HG03342 (cell line): Measurements from ENCODE around the gene PGAM5.

Experiments
- ATAC-seq: cut with Tn5 transposase; IDR thresholded peaks from one replicate; pipeline ENCODE4 v1.9.1; 2021; ENCODE audit warnings: mild to moderate bottlenecking, moderate library complexity; ENCODE audit not compliant: unreplicated experiment

The PGAM5 gene

GRCh38 chr12:132719141-132719953, 8.7 kb downstream of the PGAM5 start:
- no peak for ATAC-seq

DNA sequence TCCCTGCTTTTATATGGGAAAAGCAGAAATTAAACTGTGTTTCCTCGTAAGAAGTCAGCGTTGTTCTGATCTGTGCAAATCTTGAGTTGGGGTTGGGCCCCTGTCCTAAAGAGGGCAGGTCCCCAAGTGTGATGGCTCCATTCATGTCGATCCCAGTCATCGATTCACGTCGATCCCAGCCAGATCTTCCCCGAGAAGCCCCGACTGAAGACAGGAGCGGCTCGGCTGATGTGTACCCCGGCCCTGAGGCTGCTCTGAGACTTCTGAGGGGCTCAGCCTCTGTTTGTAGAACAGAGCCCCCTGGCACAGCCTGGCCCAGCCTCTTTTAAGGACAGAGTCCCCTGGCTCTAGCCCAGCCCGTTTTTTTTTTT, 9.3 kb downstream of the PGAM5 start:
- ATAC-seq = no peak

GRCh38 chr12:132720606-132721345, 10.1 kb downstream of the PGAM5 start:
- ATAC-seq = no peak

- no peak for ATAC-seq
Observed at GRCh38 chr12:132723015-132723763, 12.5 kb downstream of the PGAM5 start.

GRCh38 chr12:132723764-132724140, 13.1 kb downstream of the PGAM5 start:
- ATAC-seq = no peak

DNA sequence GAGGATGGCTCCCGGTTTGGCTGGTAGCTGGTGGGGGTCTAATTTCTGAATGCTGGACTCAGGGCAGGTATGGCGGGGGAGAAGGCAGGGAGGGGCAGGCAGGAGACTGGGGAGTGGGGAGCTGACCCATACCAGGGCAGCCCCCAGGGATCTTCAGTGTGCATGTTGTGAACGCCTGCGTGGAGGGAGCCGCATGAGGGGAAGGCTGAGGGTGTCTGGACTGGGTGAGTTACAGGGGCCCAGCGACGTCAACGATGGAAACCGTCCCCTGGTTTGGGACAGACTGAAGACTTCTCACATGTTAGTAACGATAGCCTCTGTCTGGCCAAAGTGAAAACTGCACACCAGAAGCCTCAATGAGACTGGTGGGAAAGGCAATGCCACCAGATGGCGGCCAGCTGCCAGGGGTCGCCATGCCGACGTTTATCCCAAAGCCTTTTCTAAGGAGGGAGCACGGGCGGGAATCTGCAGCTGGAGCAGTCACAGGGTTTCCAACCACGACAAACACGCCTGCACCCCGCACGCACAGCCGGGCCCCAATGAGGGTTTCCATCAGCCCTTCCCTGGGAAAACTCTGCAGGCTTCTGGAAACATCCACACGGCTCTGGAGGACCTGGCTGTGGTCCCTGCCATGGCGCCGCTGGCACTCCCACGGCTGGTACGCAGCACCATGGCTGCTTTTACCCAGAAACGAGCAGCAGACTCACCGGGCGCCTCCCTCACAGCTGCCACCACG, 14.0 kb downstream of the PGAM5 start:
- ATAC-seq = no peak

DNA sequence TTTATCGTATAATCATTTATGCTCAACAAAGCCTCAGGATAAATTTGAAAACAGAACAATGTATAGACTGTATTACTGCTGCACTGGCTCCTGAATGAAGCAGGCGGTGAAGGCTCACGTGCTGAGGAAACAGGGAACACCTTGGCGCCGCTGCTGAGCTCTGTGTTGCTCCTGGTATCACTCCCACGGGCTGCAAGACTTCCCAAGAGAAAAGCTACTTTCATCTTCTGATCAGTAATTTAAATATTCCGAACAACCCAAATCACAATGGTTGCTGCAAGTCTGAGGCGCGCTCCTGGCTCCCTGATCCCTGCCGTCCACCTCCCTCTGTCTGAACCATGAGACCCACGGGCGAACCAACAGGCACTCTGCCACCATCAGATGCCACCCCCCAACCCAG, 15.7 kb downstream of the PGAM5 start:
- no peak for ATAC-seq

DNA sequence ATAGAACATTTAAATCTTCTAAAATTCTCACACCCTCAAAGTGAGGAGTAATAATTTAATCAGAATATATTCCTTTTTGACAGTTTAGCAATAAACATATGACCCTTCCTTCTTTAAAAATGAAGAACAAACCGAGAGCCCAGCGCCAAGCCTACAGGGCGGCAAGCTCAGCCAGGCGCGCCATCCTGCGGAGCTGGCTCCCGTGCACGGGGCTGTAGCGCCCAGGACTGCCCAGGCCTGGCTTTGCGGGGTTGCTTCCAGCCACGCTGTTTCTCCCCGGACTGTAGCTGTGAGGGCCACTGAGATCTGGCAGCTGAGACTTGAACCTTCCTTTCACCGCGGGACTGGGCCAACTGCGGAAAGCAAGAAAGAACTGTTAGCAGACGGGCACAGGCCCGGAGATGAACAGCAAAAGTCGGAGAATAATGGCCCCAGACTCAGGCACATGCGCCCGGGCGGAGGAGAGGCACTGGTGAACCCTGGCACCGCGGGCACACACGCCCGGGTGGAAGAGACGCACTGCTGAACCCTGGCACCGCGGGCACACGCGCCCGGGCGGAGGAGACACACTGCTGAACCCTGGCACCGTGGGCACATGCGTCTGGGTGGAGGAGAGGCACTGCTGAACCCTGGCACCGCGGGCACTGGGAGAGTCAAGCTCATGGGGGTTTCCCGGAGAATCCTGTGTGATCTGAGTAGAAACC, 16.6 kb downstream of the PGAM5 start:
- ATAC-seq = no peak

- no peak for ATAC-seq
Observed at GRCh38 chr12:132728502-132728901, 17.9 kb downstream of the PGAM5 start.

DNA sequence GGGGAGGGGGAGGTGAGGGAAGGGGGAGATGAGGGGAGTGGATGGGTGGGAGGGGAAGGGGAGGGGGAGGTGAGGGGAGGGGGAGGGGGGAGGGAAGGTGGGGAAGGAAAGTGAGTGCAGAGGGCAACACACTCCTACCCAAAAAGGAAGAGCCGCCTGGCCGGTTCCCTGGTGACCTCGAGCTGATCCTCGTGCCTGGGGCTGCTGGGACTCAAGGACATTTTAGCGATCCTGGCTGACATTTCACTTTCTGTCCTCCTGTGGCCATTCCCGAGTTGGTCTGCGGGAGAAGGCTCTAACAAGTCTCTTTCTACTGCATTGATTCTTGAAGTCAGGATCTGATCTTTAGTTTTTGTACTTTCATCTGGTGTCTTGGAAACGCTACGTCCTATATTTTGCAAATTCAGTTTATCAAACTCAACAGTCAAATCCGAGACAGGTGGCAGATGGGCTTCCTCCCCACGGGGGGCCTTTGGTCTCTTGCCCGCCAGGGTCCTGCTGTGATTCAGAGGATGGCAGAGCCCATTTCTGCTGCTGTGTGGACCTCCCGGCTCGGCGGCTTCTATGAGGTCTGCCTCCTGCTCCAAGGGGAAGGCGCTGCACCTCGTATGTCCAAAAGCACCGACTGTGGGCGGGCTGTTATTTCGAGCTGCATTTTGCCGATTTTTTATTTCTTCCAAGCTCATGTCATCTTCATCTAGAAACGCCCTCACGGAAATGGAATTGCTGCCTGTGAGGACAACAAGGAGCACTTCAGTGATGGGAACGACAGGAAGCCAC, 19.1 kb downstream of the PGAM5 start:
- ATAC-seq = no peak

- ATAC-seq = no peak
Observed at GRCh38 chr12:132730353-132730752, 19.7 kb downstream of the PGAM5 start.

GRCh38 chr12:132731574-132731973, 20.9 kb downstream of the PGAM5 start:
- ATAC-seq = no peak

GRCh38 chr12:132734206-132734605, 23.6 kb downstream of the PGAM5 start:
- no peak for ATAC-seq

DNA sequence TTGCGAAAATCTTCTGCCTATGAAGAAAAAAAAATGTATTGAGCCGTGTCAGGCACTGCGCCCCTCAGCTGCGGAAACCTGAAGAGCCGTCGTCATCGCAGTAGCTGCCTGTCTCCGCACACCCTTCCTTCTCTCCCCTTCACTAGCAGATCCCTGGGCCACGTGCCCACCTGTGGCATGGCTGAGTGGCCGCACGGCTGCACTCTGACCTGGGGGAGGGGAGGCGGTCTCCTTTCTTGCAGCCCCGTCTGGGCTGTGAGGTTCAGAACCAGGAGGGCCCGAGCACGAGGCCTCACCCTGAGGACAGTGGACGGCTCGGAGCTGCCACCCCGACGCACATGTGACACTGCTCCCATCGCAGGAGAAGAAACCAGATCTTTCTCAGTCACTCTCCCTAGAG, 24.9 kb downstream of the PGAM5 start:
- ATAC-seq = no peak

- ATAC-seq = no peak
Observed at GRCh38 chr12:132736378-132736777, 25.7 kb downstream of the PGAM5 start.

- ATAC-seq = no peak
Observed at GRCh38 chr12:132736913-132737312, 26.3 kb downstream of the PGAM5 start.

DNA sequence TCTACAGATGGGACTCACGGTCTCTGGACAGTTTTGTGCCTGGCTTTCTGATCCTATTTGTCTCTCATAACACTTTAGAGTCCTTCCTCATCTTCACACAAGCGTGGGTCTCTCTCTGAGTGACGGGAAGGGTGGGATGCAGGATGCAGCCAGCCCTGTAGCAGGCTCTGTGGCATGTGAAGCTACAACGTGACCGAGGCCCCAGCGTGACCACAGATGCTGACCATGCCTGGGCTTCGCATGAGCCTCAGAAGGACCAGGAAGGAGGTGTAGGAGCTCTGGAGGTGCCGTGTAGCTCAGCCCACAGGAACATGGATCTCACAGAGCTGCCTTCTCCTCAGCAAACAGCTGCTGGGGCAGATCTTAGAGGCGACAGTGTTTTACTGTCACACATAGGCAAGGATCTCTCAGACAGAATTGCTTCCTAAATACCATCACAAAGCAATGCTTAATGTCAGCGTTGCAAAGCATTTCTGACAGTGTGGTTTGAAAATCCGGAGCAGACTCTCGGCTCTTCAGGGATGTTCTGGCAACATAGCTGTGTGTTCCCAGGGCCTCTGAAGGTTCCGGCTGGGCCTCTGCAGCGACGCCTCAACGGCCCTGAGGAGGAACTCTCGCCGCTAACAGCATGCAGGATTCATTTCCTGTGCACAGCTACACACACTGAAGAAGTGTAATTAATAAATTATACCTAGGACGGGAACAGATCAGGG, 29.1 kb downstream of the PGAM5 start:
- no peak for ATAC-seq

- no peak for ATAC-seq
Observed at GRCh38 chr12:132740313-132740646, 29.6 kb downstream of the PGAM5 start.

- ATAC-seq = no peak
Observed at GRCh38 chr12:132740652-132741051, 30.0 kb downstream of the PGAM5 start.
